ENCODE data around the gene SORCS1.

- TF ChIP-seq CTCF (IDR thresholded peaks at IDR 0.05; ENCODE audit: low read depth, low read length) (no peak), POLR2A (IDR thresholded peaks at IDR 0.05; ENCODE audit: extremely low read depth, insufficient read length) (no peak), MAX (IDR thresholded peaks at IDR 0.05; ENCODE audit: low read depth, low read length) (no peak), MYC (IDR thresholded peaks at IDR 0.05; ENCODE audit: low read depth, low read length) (no peak)
These were observed 269.8 kb downstream of the SORCS1 start for GRCh38 chr10:106894692-106895091.

Data from NB4 (cell line).